ENCODE data around the gene PRAME.
"Not testable (repeated sequence)": the region's sequence is repeated elsewhere in the genome, so short reads cannot be mapped to it uniquely, and the experiment has no call there.

Gene PRAME, protein sequence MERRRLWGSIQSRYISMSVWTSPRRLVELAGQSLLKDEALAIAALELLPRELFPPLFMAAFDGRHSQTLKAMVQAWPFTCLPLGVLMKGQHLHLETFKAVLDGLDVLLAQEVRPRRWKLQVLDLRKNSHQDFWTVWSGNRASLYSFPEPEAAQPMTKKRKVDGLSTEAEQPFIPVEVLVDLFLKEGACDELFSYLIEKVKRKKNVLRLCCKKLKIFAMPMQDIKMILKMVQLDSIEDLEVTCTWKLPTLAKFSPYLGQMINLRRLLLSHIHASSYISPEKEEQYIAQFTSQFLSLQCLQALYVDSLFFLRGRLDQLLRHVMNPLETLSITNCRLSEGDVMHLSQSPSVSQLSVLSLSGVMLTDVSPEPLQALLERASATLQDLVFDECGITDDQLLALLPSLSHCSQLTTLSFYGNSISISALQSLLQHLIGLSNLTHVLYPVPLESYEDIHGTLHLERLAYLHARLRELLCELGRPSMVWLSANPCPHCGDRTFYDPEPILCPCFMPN

GRCh38 chr22:22558972-22559603 is at the start of gene PRAME:
TSS of gene PRAME (minus strand) at chr22:22559265. CDS start at chr22:22556832, 2,433 bp downstream.
- Mint-ChIP-seq H3K4me1 (ENCODE audit: low read depth) (peaks cover 20% of the 10 kb centered on the region), H3K9me3 (no peaks in the 10 kb centered on the region), H3K27ac (no peak within 1 kb of the TSS), H3K27me3 (peaks cover 7% of the 10 kb centered on the region), H3K4me3 (no peak within 1 kb of the TSS), H3K36me3 (ENCODE audit: low read depth) (no peaks in the 10 kb centered on the region)
- intact Hi-C loops (cut with micrococcal nuclease) = no loop called here

DNA sequence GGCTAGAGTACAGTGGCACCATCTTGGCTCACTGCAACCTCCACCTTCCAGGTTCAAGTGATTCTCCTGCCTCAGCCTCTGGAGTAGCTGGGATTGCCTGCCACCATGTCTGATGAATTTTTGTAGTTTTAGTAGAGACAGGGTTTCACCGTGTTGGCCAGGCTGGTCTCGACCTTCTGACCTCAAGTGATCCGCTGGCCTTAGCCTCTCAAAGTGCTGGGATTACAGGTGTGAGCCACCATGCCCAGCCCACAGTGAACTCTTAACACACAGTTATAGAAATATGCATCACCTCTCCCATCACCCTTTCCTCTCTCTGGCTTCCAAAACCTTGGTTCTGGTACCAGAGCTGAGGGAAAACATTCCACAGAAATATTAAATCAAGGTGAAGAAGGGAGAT is 49.0 kb upstream of the PRAME start:
- H3K27ac Mint-ChIP-seq; H3K4me1 Mint-ChIP-seq (ENCODE audit: low read depth); H3K4me3 Mint-ChIP-seq; H3K36me3 Mint-ChIP-seq (ENCODE audit: low read depth); intact Hi-C loops (cut with micrococcal nuclease); H3K9me3 Mint-ChIP-seq; H3K27me3 Mint-ChIP-seq: not testable (repeated sequence)

- intact Hi-C loops (cut with micrococcal nuclease) = no loop called here
- peaks cover 8% of the 10 kb centered on the region for H3K4me1 Mint-ChIP-seq (ENCODE audit: low read depth)
- no peak overlapping the region for H3K27ac Mint-ChIP-seq
- H3K4me3 Mint-ChIP-seq = no peak overlapping the region
- H3K9me3 Mint-ChIP-seq = no peaks in the 10 kb centered on the region
- H3K36me3 Mint-ChIP-seq (ENCODE audit: low read depth) = no peaks in the 10 kb centered on the region
- H3K27me3 Mint-ChIP-seq = peaks cover 3% of the 10 kb centered on the region
These were observed 46.0 kb upstream of the PRAME start for GRCh38 chr22:22605074-22605404.

- intact Hi-C loops (cut with micrococcal nuclease) = no loop called here
- H3K4me1 Mint-ChIP-seq (ENCODE audit: low read depth) = peaks cover 8% of the 10 kb centered on the region
- peaks cover 3% of the 10 kb centered on the region for H3K27me3 Mint-ChIP-seq
- H3K4me3 Mint-ChIP-seq = no peak overlapping the region
- H3K9me3 Mint-ChIP-seq = no peaks in the 10 kb centered on the region
- H3K27ac Mint-ChIP-seq = no peak overlapping the region
- H3K36me3 Mint-ChIP-seq (ENCODE audit: low read depth) = no peaks in the 10 kb centered on the region
These were observed 45.4 kb upstream of the PRAME start for GRCh38 chr22:22604326-22605073.

- H3K4me3 Mint-ChIP-seq = no peak overlapping the region
- H3K9me3 Mint-ChIP-seq = no peaks in the 10 kb centered on the region
- H3K36me3 Mint-ChIP-seq (ENCODE audit: low read depth) = no peaks in the 10 kb centered on the region
- intact Hi-C loops (cut with micrococcal nuclease) = no loop called here
- H3K27me3 Mint-ChIP-seq = peaks cover 3% of the 10 kb centered on the region
- peaks cover 8% of the 10 kb centered on the region for H3K4me1 Mint-ChIP-seq (ENCODE audit: low read depth)
- no peak overlapping the region for H3K27ac Mint-ChIP-seq
These were observed 44.4 kb upstream of the PRAME start for GRCh38 chr22:22603470-22603947.

GRCh38 chr22:22600531-22601261 is 41.6 kb upstream of the PRAME start:
- Mint-ChIP-seq H3K9me3 (no peaks in the 10 kb centered on the region), H3K27ac (no peak overlapping the region)

GRCh38 chr22:22599248-22599647 is 40.2 kb upstream of the PRAME start:
- Mint-ChIP-seq H3K27ac (no peak overlapping the region), H3K9me3 (no peaks in the 10 kb centered on the region), H3K4me3 (no peak overlapping the region), H3K36me3 (ENCODE audit: low read depth) (no peaks in the 10 kb centered on the region), H3K4me1 (ENCODE audit: low read depth) (no peaks in the 10 kb centered on the region), H3K27me3 (peaks cover 3% of the 10 kb centered on the region)
- intact Hi-C loops (cut with micrococcal nuclease) = no loop called here

More at GRCh38 chr22:22600531-22601261, 41.6 kb upstream of the PRAME start:
- Mint-ChIP-seq H3K36me3 (ENCODE audit: low read depth) (no peaks in the 10 kb centered on the region), H3K4me3 (no peak overlapping the region), H3K27me3 (peaks cover 3% of the 10 kb centered on the region), H3K4me1 (ENCODE audit: low read depth) (peaks cover 8% of the 10 kb centered on the region)
- intact Hi-C loops (cut with micrococcal nuclease) = no loop called here

- intact Hi-C loops (cut with micrococcal nuclease) = no loop called here
- Mint-ChIP-seq H3K36me3 (ENCODE audit: low read depth) (no peaks in the 10 kb centered on the region), H3K4me3 (no peak overlapping the region), H3K4me1 (ENCODE audit: low read depth) (peaks cover 5% of the 10 kb centered on the region), H3K9me3 (no peaks in the 10 kb centered on the region), H3K27me3 (peaks cover 3% of the 10 kb centered on the region), H3K27ac (no peak overlapping the region)
These were observed 39.1 kb upstream of the PRAME start for GRCh38 chr22:22598144-22598543.

DNA sequence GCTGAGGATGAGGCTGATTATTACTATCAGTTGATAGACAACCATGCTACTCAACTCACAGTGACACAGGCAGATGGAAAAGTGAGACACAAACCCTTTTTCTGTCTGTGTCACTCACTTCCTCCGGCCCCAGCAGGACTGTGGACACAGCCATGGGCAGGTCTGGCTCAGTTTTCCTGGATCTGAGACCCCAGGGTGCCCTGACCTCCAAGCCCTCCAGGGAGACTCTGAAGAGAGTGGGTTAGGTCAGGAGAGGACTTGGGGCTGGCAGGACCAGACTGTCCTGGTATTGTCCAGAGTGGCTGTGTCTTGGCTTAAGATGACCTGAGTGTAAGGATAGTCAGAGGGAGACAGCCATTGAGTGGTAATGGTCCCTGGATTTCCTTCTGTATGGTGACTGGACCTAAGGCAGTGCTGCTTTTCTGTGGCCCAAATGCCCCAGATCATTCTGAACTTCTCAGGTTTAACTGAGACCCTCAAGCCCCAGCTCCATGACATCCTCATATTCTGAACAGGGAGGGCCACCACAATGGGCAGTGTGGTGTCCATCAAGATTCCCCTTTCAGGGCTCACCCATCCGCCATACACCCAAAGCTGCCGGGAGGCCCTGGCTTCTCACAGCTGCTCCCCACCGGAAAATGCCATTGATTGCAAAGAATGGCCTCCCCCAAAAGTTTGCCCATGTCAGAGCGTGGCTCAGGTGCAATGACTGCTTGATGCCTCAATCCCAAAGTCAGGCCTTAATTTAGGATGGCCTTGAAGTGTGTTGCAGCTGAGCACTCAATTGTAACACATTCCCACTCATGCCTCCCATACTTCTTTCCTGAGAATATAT is 36.2 kb upstream of the PRAME start:
- Mint-ChIP-seq H3K4me1 (ENCODE audit: low read depth) (peaks cover 5% of the 10 kb centered on the region), H3K27me3 (peaks cover 2% of the 10 kb centered on the region), H3K36me3 (ENCODE audit: low read depth) (no peaks in the 10 kb centered on the region), H3K9me3 (no peaks in the 10 kb centered on the region), H3K4me3 (no peak overlapping the region), H3K27ac (no peak overlapping the region)
- intact Hi-C loops (cut with micrococcal nuclease) = no loop called here

DNA sequence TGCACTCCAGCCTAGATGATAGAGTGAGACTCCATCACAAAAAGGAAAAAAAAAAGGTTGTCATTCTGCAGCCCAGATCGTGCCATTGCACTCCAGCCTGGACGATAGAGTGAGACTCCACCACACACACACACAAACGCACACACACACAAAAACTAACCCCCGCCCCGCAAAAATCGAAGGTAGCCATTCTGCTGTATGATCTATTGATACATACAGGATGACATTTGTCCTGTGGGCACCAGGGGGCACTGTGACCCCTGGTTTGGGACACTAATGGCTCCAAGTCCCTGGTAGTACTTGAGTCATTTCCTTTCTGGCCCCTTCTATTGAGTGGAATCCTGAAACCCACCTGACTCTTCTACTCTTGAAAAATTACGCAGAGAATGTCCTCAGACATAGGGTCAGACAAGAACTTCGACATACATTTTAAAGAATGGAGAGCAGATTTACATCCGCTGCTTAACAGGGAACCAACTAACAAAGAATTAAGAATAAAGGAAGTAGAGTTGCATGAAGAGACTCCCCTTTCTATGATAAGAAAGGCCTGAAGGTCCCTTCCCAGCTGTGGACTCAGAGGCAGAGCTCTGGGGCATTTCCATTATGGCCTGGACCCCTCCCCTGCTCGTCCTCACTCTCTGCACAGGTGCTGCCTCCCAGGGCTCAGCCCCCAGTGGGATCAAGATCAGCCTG is 35.0 kb upstream of the PRAME start:
- H3K36me3 Mint-ChIP-seq (ENCODE audit: low read depth) = no peaks in the 10 kb centered on the region
- intact Hi-C loops (cut with micrococcal nuclease) = loop anchor here (5.0 kb wide), 1 partner anchor 153 kb away; no protein-coding TSS in a partner anchor
- H3K9me3 Mint-ChIP-seq = no peaks in the 10 kb centered on the region
- H3K4me1 Mint-ChIP-seq (ENCODE audit: low read depth) = peaks cover 5% of the 10 kb centered on the region
- peaks cover 2% of the 10 kb centered on the region for H3K27me3 Mint-ChIP-seq
- H3K27ac Mint-ChIP-seq = no peak overlapping the region
- no peak overlapping the region for H3K4me3 Mint-ChIP-seq

GRCh38 chr22:22593250-22593649 is 34.2 kb upstream of the PRAME start:
- Mint-ChIP-seq H3K36me3 (ENCODE audit: low read depth) (no peaks in the 10 kb centered on the region), H3K4me3 (no peak overlapping the region), H3K27me3 (peaks cover 2% of the 10 kb centered on the region), H3K9me3 (no peaks in the 10 kb centered on the region), H3K4me1 (ENCODE audit: low read depth) (peaks cover 5% of the 10 kb centered on the region), H3K27ac (no peak overlapping the region)
- intact Hi-C loops (cut with micrococcal nuclease) = loop anchor here (5.0 kb wide), 1 partner anchor 154 kb away; no protein-coding TSS in a partner anchor

All from dendritic cell treated with granulocyte-macrophage colony-stimulating factor and Interleukin-4, amounts not matched to agents 40 ng/mL and 50 ng/mL, for 4 days (primary cell).